Stimulated activated CD4-positive, alpha-beta T cell treated with anti-CD3 and anti-CD28 coated beads, Interleukin-4, amount 100 ng/mL, for 1 hour (primary cell): ENCODE measurements around the gene DAGLA.

Source experiments
- DNase-seq: peaks from one replicate; pipeline ENCODE4 v3.0.0-alpha.2; 2020

The DAGLA gene

GRCh38 chr11:61731211-61731951 lies 51.2 kb downstream of the DAGLA start:
- no peak for DNase-seq

GRCh38 chr11:61731952-61732675 lies 51.9 kb downstream of the DAGLA start:
- DNase-seq, result no peak

- DNase-seq, result no peak
Observed at GRCh38 chr11:61732705-61733104, 52.5 kb downstream of the DAGLA start.

- DNase-seq, result peak; percentile 84
Observed at GRCh38 chr11:61733120-61733978, 53.2 kb downstream of the DAGLA start.

GRCh38 chr11:61734767-61735166 lies 54.6 kb downstream of the DAGLA start:
- no peak for DNase-seq

GRCh38 chr11:61735391-61735790 lies 55.2 kb downstream of the DAGLA start:
- no peak for DNase-seq

GRCh38 chr11:61736310-61736709 lies 56.1 kb downstream of the DAGLA start:
- DNase-seq, result no peak

- DNase-seq, result no peak
Observed at GRCh38 chr11:61737131-61737530, 56.9 kb downstream of the DAGLA start.

GRCh38 chr11:61737636-61738386 lies 57.6 kb downstream of the DAGLA start:
- no peak for DNase-seq

GRCh38 chr11:61738776-61739175 lies 58.6 kb downstream of the DAGLA start:
- DNase-seq, result no peak

- DNase-seq, result no peak
Observed at GRCh38 chr11:61739413-61739812, 59.2 kb downstream of the DAGLA start.

GRCh38 chr11:61739966-61740365 lies 59.8 kb downstream of the DAGLA start:
- DNase-seq, result no peak

GRCh38 chr11:61742391-61742790 lies 62.2 kb downstream of the DAGLA start:
- DNase-seq, result no peak

- no peak for DNase-seq
Observed at GRCh38 chr11:61743486-61744095, 63.4 kb downstream of the DAGLA start.

- DNase-seq, result no peak
Observed at GRCh38 chr11:61744181-61744580, 64.0 kb downstream of the DAGLA start.

GRCh38 chr11:61744609-61745156 lies 64.5 kb downstream of the DAGLA start:
- DNase-seq, result no peak

- DNase-seq, result no peak
Observed at GRCh38 chr11:61745781-61746441, 65.7 kb downstream of the DAGLA start.

GRCh38 chr11:61746442-61747191 lies 66.4 kb downstream of the DAGLA start:
- DNase-seq, result no peak

GRCh38 chr11:61747192-61747966 lies 67.2 kb downstream of the DAGLA start:
- DNase-seq, result peak; percentile 41

GRCh38 chr11:61747967-61748285 lies 67.7 kb downstream of the DAGLA start:
- no peak for DNase-seq
